EL (cell line): ENCODE measurements around the gene RBM6.
A peak's percentile ranks its signal among the peaks of the same experiment; 100 is the strongest.
"Not testable (repeated sequence)": the region's sequence is repeated elsewhere in the genome, so short reads cannot be mapped to it uniquely, and the experiment has no call there.

ENCODE experiments used
- DNase-seq: peaks from one replicate; pipeline ENCODE4 v3.0.0-alpha.2; 2016

The RBM6 gene

DNA sequence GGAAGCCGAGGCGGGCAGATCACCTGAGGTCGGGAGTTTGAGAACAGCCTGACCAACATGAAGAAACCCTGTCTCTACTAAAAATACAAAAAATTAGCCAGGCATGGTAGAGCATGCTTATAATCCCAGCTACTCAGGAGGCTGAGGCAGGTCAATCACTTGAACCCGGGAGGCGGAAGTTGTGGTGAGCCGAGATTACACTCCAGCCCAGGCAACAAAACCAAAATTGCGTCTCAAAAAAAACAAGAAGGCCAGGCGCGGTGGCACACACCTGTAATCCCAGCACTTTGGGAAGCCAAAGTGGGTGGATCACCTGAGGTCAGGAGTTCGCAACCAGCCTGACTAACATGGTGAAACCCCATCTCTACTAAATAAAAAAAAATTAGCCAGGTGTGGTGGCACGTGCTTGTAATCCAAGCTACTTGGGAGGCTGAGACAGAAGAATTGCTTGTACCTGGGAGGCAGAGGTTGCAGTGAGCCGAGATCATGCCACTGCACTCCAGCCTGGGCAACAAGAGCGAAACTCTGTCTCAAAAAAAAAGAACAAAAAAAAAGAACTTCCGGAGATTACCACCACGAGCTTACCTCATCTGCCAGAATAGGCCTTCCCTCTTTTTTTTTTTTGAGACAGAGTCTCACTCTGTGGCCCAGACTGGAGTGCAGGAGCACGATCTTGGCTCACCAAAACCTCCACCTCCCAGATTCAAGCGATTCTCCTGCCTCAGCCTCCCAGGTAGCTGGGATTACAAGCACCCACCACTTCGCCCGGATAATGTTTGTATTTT lies 22.0 kb upstream of the RBM6 start:
- not testable (repeated sequence) for DNase-seq

DNA sequence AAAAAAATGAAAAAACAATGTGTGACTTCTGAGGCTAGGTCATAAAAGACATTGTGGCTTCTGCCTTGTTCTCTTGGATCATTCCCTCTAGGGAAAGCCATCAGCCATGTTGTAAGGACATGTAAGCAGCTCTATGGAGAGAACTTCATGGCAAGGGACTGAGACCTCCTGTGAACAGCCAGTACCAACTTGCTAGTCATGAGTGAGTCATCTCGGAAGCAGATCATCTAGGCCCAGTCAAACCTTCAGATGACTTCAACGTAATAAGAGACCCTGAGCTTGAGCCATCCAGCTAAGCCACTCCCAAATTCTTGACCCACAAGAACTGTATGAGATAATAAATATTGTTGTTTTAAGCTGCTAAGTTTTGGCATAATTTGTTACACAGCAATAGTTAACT lies 15.3 kb upstream of the RBM6 start:
- peak; percentile 85 for DNase-seq

DNA sequence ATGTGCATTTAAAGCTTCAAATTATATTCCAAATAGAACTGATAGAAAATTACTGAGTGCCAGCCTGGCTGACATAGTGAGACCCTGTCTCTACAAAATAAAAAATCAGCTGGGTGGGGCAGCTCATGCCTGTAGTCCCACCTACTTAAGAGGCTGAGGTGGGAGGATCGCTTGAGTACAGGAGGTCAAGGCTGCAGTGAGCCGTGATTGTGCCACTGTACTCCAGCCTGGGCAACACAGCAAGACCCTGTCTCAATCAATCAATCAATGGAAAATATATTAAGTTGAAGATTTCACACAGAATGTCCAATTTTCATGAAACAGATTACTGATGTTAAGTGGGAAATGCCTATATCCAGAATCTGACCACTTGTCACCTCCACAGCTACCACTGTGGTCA lies 14.5 kb upstream of the RBM6 start:
- no peak for DNase-seq

DNA sequence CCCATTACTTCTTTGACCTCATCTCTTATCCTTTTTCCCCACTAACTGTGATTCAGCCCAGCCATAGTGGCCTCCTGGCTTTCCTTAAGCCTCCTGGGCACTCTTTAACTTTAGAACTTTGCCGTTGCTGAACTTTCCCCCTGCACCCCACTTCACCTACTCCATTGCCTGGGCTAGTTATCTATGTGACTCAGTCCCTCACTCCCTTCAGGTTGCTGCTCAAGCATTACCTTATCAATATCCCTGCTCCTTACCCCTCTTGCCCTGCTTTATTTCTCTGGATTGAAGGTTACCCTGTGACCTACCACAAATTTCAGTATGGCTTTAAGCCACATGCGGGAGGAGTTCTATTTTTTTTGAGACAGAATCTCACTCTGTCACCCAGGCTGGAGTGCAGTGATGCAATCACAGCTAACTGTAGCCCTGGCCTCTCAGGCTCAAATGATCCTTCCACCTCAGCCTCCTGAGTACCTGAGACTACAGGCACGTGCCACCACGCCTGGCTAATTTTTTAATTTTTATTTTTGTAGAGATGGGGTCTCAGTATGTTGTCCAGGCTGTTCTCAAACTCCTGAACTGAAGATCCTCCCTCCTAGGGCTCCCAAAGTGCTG lies 13.7 kb upstream of the RBM6 start:
- DNase-seq = no peak

DNA sequence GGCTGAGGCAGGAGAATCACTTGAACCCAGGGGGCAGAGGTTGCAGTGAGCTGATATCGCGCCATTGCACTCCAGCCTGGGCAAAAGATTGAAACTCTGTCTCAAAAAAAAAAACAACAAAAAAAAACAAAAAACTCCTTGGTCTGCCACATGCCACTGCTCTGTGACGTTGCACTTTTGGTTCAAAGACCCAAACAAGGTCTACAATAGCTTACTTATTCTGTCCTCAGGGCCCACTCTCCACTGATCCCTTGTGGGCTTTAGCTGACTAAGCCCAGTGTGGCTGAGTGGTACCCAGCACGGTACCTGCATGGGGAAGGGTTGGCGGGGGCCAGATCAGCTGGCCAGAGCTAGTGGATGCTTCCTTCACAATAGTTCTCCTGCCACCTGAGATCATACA lies 12.2 kb upstream of the RBM6 start:
- no peak for DNase-seq

DNA sequence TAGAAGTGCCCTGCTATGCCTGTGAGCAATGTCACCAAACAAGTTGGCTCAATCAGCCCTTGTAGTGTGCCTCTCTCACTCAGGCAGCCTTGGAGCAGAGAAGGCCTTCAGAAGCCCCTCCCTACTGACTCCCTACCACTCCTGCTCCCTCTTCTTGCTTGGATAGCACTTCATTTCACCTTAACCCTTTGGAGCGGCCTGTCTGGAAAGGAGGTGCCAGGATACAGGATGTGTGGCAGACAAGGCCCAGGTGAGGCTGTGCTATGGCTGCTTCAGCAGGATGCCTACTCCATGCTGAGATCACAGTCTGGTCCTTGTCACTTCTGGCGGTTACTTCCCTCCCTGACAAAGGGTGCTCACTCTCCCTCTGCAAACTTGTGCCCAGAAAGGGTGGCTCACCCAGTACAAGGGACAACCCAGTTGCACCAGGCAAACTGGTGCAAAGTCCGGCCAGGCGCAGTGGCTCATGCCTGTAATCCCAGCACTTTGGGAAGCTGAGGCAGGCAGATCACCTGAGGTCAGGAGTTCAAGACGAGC lies 11.4 kb upstream of the RBM6 start:
- no peak for DNase-seq

DNA sequence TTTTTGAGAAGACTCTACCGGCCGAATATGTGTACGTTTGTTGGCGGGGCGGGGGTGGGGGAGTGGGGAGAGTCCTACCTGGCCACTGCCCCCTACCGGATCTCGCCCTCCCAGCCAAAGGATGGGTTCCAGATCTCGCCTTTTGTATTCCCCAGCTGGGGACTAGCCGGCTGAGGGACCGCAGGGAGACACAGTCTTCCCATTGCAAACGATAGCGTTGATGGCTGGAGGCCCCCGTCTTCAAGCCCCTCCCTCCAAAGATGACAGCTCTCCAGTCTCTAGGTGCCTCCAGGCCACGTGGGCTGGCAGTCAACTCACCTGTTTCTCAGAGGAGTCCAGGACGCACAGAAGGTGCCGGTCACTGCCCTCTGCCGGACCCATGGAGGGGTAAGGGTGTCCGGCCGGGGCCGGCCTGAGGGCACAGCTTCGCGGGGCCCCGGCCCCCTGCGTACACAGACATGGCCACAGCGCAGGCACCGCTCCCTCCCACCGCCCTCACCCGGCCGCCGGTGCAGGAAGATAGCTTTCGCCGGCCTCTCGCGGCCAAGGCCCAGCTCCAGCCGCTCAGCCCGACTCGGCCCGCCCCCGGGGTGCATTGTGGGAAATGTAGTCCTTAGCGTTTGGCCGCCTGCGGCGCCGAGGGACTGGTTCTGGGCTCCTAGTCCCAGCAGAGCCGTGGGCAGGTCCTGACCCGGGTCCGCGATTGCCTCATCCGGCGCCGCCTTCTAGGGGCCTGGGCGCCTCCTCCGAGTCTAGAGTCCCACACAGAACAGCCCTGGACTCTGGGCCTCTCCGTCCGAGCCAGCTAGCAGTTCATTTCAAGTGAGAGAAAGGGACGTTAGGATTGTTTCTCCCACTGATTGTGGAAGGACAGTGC lies 10.4 kb upstream of the RBM6 start, which contains the start of gene MON1A:
MON1A (minus strand) TSS at position 521 of the 877 bp plus-strand sequence. CDS start 16,465 bp downstream, outside the sequence.
- peak; percentile 95 for DNase-seq

DNA sequence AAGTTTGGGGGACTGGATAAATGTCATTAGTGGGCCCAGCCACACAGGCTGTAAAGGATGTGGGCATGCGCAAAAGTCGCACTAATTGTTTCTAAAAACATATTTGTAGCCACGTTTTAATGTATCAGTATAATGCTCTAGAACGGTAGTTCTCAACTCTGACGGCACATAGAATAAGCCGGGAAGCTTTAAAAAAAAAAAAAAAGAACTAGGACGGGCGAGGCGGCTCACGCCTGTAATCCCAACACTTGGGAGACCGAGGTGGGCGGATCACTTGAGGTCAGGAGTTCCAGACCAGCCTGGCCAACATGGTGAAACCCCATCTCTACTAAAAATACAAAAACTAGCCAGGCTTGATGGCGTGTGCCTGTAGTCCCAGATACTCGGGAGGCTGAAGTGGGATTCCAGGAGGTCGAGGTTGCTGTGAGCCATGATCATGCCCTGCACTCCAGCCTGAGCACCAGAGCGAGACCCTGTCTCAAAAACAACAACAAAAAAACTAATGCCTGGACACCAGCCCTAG lies 9.7 kb upstream of the RBM6 start:
- no peak for DNase-seq

DNA sequence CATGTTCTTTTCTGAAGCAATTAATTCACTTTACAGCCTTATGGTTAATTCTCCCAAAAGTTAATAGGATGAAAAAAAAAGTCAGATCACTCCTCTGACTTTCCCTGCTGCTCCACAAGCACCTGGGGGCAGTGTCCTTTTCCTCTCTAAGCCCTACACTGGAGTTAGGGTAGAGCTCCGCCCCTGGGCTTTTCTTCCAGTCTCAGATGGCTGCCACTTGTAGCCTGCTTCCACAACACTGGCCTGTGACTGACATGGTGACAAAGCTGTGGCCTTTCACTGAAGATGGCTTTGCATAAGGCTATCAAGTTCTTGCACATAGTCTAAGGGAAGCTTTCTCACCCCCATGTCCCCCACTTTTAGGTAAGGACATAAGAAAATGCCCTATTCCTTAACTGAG lies 9.0 kb upstream of the RBM6 start:
- peak; percentile 29 for DNase-seq

DNA sequence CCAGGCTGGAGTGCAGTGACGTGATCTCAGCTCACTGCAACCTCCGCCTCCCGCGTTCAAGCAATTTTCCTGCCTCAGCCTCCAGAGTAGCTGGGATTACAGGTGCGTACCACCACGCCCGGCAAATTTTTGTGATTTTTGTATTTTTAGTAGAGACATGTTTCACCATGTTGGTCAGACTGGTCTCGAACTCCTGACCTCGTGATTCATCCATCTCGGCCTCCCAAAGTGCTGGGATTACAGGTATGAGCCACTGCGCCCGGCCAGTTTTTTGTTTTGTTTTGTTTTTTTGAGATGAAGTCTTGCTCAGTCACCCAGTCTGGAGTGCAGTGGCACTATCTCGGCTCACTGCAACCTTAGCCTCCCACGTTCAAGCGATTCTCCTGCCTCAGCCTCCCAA lies 7.7 kb upstream of the RBM6 start:
- not testable (repeated sequence) for DNase-seq

DNA sequence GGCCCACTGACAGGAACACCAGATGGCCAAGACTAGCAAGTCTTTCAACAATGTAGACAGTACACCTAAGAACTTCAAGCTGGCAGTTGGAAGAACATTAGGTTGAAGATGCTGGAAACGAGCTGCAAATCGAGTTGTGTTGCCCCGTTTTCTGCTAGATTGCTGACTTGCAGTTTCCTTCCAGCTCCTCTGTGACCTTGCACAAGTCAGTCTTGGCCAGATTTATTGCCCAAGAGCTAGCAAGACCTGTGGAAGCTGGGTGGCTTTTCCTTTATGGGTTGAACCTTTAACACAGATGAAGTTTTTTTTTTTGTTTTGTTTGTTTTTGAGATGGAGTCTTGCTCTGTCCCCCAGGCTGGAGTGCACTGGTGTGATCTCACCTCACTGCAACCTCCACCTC lies 2.9 kb upstream of the RBM6 start:
- no peak for DNase-seq

DNA sequence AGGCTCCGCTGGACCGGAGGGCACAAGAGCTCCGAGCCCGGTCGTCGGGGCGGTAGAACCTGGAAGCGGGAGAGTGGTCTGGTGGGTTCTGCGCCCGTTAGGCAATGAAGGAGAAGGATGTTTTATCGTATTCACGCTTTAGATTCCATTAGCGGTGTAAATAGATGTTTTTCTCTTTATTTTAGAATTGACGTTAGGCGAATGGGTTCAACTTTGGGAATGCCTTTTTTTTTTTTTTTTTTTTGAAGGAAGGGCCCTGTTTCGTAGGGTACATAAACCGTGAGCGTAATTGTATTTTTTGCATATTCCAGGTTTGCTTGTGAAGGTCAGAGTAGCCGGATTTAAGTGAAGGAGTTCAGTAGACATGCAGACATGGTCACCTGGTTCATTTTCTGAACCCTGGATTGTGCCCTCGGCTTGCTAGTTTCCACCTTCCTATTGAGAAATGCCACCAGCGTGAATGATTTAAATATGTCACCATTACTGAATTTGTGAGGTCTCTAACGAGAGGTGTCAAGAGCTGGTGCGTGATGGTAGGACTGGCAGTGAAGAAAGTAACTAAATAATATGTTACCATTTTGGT lies 808 bp downstream of the RBM6 start:
- DNase-seq = no peak

DNA sequence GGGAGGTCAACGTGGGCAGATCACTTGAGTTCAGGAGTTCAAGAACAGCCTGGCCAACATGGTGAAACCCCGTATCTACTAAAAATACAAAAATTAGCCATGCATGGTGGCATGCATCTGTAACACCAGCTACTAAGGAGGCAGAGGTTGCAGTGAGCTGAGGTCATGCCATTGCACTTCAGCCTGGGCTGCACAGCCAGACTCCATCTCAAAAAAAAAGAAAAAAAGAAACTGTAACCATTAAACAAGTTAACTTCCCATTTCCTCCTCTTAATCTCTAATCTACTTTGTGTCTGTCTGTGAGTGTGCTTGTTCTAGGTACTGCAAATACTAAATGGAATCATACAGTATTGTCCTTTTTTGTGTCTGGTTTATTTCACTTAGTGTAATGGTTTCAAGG lies 2.7 kb downstream of the RBM6 start:
- no peak for DNase-seq

DNA sequence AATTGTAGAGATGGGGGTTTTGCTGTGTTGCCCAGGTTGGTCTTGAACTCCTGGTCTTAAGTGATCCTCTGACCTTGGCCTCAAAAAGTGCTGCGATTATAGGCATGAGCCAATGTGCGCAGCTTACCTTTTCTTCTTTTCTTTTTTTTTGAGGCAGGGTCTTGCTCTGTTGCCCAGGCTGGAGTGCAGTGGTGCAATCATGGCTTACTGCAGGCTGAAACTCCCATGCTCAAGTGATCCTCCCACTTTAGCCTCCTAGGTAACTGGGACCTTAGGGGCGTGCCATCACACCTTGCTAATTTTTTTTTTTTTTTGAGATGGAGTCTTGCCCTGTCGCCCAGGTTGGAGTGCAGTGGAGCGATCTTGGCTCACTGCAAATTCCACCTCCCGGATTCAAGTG lies 13.0 kb downstream of the RBM6 start:
- no peak for DNase-seq

DNA sequence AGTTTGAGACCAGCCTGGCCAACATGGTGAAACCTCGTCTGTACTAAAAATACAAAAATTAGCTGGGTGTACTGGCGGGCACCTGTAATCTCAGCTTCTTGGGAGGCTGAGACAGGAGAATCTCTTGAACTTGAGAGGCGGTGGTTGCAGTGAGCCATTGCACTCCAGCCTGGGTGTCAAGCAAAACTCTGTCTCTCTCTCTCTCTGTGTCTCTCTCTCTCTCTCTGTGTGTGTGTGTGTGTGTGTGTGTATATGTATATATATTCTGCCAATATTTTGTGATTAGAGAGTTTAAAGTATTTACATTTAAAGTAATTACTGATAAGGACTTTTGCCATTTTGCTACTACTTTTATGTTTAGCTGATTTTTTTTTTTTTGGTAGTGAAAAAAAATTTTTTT lies 15.7 kb downstream of the RBM6 start:
- no peak for DNase-seq

DNA sequence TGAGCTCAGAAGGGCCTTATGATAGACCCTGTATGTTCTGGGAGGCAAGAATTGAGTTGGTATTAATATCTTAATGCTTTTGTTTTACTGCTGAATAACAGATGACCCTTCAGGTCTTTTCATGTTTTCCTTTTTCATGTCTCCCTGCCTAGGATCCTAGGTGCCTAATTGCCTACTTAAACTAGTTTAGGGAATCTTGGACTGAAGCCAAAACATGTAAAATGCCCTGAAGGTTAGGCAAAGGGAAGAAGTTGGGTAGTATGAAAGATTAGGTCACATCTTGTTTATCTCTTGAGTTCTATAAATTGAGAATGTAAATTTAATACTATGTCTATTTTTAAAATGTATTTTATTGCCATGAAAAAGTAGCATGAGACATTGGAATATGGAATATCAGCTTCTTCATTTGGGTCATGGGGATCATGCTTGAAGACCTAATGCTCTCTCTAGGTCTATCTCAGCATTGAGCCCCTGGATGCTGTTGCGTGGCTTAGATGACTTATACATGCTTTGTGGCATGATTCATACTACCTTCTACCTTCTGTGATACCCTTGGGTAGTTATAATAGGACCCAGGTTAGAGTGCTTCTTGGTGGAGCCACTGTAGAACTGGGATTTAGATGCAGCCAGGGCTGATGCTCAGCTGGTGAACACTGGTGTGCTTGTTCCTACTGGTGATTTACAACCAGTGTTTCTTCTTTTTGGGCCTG lies 26.4 kb downstream of the RBM6 start:
- peak; percentile 16 for DNase-seq

DNA sequence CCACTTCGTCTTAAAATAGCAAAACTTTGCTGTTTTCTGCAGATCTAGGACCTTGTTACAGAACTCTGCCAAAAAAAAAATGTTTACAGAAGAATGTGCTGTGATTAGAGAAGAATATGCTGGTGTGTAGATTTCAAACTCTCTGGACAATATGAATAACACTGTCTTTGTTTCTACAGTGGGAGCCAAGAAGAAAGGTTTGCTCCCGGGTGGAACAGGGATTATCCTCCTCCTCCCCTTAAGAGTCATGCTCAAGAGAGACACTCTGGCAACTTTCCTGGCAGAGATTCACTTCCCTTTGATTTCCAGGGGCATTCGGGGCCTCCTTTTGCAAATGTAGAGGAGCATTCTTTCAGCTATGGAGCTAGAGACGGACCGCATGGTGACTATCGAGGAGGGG lies 27.3 kb downstream of the RBM6 start:
- no peak for DNase-seq

DNA sequence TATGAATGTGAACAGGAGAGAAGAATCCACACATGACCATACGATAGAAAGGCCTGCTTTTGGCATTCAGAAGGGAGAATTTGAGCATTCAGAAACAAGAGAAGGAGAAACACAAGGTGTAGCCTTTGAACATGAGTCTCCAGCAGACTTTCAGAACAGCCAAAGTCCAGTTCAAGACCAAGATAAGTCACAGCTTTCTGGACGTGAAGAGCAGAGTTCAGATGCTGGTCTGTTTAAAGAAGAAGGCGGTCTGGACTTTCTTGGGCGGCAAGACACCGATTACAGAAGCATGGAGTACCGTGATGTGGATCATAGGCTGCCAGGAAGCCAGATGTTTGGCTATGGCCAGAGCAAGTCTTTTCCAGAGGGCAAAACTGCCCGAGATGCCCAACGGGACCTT lies 28.4 kb downstream of the RBM6 start:
- DNase-seq = no peak

DNA sequence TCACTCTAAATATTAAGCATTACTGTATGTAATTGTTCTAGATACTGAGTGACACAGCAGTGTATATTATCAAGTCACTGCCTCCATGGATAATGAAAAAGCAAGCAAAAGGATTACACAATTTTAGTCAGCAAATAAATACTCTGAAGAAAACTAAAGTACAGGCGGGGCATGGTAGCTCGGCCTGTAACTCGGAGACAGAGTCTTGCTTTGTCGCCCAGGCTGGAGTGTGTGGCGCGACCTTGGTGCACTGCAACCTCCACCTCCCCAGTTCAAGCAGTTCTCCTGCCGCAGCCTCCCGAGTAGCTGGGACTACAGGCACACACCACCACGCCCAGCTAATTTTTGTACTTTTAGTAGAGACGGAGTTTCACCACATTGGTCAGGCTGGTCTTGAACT lies 32.7 kb downstream of the RBM6 start:
- no peak for DNase-seq

DNA sequence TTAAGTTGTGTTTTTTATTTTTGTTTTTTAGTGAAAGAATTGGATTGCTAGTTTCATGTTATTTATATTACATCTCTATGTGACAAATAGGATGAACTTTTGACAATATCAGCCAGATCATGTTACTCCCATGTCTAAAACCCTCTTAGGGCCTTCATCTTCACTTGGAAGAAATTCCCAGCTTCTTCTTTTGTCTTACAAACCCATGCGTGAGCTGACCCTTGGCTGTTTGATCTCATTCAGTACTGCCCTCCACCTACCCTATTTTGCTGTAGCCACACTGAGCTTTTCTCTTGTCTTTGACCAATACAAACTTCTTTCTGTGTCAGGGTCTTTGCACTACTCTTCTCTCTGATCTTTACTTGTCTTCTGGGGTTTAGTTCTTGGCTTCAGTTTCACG lies 37.0 kb downstream of the RBM6 start:
- no peak for DNase-seq

DNA sequence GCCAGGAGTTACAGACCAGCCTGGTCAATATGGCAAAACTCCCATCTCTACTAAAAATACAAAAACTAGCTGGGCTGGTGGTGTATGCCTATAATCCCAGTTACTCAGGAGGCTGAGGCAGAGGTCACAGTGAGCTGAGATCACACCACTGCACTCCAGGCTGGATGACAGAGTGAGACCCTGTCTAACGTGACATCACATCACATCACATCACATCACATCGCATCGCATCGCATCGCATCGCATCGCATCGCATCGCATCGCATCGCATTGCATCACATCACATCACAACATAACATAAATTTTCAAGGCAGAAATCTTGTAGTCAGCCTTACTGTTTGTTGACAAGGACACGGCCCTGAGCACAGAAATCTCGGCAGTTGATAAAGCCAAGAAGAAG lies 44.4 kb downstream of the RBM6 start:
- DNase-seq = no peak

DNA sequence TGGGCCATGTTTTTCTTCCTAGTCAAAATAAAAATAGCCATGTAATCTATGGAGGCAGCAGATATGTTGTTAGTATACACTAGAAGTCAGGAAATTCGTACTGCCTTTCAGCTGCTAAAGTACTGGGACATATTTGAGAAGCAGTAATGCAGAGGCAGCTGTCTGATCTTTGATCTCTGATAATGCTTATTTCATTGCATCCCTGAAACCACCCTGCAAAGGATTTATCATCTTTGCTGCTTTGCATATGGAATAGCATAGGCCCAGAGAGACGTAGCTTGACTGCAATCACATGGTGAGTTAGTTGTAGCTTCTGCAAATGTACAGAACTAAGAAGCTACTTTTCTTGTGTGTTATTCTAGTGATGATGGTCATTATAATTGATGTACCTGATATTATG lies 52.4 kb downstream of the RBM6 start:
- DNase-seq = no peak
